Stimulated activated CD4-positive, alpha-beta T cell treated with anti-CD3 and anti-CD28 coated beads, Interleukin-1b, Interleukin-23, amount 100 ng/mL, for 24 hours (primary cell): ENCODE data around the gene CXCR4.
A peak's percentile ranks its signal among the peaks of the same experiment; 100 is the strongest.

Experiments
- DNase-seq, 4 experiments: peaks; one replicate each; pipeline ENCODE4 v3.0.0-alpha.2; 2020; ENCODE audit warnings: low read depth in 4 of 4, low spot score in 1 of 4

The CXCR4 gene

GRCh38 chr2:136131961-136132824 is 14.2 kb upstream of the CXCR4 start:
- DNase-seq, result no peak

DNA sequence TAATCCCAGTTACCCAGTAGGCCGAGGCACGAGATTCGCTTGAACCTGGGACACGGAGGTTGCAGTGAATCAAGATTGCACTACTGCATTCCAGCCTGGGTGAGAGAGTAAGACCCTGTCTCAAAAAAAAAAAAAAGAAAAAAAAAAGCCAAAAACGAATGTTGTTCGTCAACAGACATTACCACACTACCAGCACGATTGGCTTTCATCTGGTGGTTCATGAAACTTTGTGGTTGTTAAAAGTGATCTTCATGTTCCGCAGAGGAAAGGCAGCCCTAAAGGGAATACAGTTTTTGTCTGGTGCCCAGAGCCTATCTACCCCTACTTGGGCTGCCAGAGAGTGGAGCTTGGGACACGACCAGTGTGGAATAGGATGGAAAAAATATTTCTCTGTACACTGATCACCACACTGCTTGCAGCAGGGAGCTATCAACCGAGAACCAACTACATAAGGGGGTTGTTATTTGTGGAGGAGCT is 13.6 kb upstream of the CXCR4 start:
- DNase-seq, result no peak

DNA sequence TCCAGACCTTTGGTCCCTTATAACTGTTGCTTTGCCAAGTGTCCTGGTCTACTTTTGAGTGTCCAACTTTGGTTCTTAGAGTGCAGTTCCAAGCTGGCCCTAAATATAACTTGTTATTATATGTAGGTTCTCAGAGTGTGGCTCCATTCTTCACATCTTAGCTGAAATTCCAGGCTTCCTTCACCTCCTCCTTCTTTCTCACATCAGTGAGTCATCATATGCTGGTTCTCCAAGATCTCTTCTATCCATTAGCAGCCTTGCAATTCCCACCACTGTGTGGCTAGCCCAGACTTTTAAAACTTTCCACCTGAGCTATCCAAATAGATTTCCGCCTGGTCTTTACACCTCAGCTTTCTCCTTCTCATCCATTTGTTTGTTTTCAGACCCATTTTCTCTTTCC is 12.6 kb upstream of the CXCR4 start:
- DNase-seq, result no peak

DNA sequence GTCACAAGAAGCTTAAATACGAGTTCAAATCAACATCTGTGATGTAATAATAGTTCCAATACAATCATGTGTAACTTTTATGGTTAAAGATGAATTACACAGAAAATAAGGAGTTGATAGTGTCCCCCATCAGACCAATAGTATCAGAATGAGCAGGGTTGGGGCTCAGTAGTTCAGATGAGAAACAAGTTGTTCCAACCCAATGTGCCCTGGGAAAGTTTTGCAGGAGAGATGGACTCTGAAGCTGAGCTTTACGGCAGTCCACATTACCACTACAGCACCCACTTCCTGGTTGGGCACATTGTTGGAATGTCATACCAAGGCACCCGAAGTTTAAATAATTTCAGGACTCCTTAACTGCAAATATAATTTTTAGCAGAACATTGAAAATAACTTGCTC is 12.1 kb upstream of the CXCR4 start:
- DNase-seq, result no peak

- no peak for DNase-seq
Observed at GRCh38 chr2:136129601-136130000, 11.7 kb upstream of the CXCR4 start.

- DNase-seq, result no peak
Observed at GRCh38 chr2:136128905-136129304, 11.0 kb upstream of the CXCR4 start.

DNA sequence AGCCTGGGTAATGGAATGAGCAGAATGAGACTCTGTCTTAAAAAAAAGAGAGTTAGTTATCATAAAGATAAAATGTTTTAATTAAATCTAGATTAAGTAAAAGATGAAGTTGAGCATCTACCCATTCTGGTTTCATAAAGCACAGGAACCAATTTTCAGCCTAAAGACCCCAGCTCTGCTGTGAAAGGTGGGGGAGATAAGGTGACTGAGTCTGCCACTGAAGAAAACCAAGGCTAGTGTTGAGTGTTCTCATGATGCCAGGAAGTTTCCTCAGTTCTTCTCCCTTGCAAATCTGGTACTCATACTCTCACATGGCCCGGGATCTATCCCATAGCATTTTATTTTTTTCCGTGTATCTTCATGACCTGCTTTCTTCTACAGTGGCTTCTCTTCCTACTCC is 10.4 kb upstream of the CXCR4 start:
- no peak for DNase-seq

DNA sequence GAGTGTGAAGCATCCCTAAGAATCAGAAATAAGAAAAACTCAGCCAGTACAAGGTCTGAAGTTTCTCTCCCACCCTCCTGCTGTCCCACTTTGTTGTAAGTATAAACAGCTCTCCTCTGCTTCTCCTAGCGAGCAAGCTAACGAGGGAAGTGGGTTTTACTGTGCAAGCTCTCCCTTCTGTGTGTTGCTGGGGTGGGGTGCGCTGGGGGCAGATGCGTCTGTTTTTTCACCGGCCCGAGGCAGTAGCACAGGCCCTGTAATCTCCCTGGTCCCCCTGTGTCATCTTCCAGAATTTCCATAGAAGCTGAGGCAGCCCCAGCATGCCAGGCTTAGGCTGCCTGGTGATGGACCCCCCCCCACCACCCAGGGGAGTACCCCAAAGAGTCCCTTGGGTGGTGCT is 9.4 kb upstream of the CXCR4 start:
- DNase-seq, result no peak

- DNase-seq, result no peak
Observed at GRCh38 chr2:136126421-136126926, 8.5 kb upstream of the CXCR4 start.

GRCh38 chr2:136126021-136126420 is 8.1 kb upstream of the CXCR4 start:
- DNase-seq, result no peak

- no peak for DNase-seq
Observed at GRCh38 chr2:136125236-136125635, 7.3 kb upstream of the CXCR4 start.

DNA sequence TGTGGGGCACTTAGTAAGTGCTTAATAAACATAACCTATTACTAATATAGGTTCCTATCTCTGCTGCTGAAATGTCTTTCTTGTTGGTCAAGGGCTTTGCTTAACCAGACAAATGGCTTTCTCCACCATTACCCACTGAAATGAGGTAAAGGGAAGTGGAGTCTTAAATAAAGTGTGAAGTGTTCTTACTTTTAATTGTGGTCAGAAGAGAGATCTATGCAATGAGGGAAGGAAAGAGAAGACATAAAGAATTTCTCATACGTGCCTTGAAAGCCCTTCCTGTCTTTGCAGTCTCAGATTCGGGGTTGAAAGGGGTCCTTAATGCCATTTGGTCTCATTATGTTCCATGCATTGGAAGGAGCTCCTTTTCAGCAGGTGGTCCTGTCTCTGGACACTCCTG is 6.9 kb upstream of the CXCR4 start:
- no peak for DNase-seq

GRCh38 chr2:136122661-136123060 is 4.7 kb upstream of the CXCR4 start:
- DNase-seq, result no peak

GRCh38 chr2:136121204-136121910 is 3.4 kb upstream of the CXCR4 start:
- no peak for DNase-seq

DNA sequence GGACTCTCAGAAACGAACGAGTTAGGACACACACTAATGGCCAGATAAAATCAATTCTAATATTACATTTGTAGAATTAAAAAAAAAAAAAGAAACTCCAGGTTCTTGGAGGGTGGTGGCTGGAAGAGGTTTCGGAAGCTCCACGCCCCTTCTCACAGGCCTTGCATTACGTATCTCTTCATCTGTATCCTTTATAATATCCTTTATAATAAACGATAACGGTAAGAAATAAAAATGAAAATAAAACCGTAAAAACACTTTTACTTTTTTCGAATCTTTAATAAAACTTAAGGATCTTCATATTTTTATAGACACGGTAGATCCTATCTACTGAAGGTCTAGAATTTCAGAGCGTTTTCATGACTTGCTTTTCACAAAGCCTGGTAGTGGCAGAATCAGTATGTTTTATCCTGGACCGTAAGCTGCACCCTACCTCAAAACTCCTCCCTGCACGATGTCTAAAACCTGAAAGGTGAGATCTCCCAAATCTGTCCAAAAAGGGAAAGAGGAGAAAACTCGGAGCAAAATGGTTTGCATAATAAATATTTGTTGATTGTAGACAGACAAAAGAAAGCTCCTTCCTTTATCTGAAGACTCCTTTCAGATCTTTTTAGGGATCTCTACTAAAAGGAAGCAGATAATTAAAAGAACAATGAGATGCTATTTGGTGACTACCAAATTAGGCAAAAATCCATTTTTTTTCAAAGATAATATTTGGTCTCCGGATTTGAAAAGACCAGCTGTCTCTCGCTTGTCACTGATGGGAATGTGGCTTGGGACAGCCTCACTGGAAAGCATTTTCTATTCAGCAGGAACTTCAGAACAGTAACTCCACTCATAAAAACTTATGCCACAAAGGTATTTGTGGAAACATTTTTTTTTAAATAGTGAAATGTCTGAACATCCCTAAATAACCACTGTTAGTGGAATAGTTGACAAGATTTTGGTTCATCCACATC is 2.0 kb upstream of the CXCR4 start:
- DNase-seq, result no peak

DNA sequence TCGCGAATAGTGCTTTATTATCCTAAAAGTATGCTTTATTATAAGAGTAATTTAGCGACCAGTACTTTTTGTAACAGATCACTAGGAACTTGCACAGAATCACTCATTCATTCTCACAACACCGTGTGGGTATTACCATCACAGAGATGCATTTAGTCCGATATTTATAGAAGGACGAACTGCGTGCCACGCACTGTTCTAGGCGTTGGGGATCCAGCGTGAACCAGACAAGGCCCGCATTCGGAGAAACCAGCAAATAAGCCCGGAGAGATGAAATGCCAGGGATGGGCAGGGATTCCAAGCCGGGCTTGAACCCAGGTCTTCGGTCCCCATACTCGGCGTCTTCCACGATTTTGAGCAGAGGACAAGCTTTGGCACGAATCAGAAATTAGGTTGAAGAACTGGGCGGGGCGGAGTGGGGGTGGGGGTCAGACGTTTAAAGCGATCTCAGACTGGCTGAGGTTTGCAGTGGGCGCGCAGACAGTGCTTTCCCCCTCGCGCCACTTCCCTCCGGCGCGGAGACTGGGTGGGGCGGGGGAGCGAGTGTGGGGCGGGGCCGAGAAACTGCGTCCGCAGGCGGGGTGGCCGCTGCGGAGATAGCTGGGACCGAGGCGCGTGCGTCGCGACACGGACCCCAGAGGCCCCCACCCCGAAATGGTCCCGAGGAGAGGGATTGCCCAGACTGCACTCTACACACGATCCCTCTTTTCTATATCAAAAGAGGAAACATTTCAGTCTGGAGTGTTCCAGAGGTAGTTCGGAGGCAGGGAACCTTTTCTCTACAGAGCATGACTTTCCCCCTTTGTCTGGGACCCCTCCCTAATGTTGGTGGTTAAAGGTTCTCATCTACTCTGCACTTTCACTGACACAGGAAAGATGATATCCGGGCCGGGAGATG is 1.1 kb upstream of the CXCR4 start:
- peak in 3 of 4 experiments; percentile 37 to 60 (median 49) for DNase-seq

DNA sequence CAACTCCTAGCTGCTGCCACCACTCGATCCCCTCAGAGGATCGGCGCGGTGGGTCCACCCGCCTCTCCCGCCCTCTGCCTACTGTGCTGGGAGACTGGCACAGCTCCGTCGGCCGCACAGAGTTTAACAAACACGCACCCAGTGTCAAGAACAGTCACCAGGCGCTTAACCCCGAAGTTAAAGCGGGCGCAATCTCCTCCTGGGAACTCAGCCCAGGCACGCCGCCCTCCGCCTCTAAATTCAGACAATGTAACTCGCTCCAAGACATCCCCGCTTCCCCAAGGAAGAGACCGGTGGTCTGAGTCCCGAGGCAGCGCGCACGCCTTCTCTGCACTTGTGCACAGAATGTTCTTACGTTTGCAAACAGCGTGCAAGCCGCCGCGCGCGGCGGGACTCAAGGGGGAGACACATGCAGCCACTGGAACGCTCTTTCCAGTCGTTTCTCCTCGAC is 533 bp downstream of the CXCR4 start:
- DNase-seq, result peak in 2 of 4 experiments; percentile 32 to 38

DNA sequence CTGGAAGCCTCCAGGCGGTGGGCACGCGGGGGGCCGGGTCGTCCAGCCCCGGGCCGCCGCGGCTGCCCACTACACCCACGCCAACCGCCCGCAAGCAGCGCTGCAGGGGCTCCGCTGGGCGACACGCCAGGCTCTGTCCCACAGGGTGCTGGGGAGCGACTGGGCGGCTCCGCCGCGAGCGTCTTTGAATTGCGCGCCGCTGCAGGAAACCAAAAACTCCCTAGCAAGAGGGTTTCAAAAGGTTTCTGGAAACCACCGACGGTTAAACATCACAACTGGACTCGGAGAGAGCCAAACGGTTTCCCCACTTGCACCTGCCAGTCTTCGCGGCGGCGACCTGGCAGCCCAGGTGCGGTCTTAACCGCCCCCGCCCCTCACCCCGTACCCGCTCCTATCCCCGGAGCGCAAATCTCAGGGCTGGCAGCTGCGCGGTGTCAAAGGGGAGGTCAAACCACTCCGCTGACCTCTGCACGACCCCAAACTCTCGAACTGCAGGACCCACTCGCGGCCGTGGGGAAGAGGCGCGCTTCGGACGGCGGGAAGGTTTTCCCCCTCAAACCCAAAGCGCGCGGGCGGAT is 1.0 kb downstream of the CXCR4 start:
- DNase-seq, result peak in 1 of 4 experiments; percentile 35

DNA sequence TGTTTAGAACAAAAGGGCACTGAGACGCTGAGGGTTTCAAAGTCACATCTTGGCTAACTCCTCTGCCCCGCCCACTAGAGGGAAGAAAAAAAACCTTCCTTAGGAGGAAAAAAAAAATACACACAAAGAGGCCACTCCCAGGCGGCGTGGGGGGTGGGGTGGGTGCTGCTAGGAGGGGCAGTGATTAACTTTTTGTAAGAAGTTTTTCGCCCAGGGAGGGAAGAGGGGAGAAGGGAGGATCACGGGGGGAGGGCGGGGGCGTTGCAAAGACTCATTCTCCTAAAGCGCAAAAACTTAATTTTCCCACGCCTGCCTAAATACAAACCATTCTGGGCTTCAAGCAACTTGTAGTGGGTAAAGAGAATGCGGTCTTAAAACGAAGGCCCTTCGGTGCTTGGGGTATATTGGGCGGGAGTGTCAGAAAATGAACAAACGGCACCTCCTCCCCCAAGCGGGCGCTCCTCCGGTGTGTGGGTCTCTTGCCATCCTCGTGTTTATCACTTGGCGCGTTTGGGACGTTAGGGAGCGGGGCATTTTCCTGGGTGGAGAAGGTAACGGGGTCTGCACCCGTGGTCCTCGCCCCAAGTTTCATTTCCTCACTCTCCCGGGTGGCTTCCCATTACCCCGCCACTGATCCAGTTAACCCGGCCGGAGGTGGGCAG is 1.7 kb downstream of the CXCR4 start:
- no peak for DNase-seq
